A673 (cell line): Measurements from ENCODE around the gene MIOS. TPM values are rescaled to one million over a fixed set of nuclear protein-coding genes. Genes with fewer than 3 reads are reported as not detected.

Experiments used
- BruUV-seq: library from RNA; stranded (reverse); fragments of 400-500 nt; replicated peaks from 2 replicates; lab custom pipeline; 2021; lab: Mats Ljungman, UMichigan
- CTCF ChIA-PET: fragments of 300-600 bp; sonication (Branson Sonifier 250); formaldehyde crosslinking; loops from one replicate; lab custom pipeline; 2022; ENCODE audit warnings: antibody characterized with exemption; lab: Charles Lee
- POLR2A ChIA-PET: fragments of 300-600 bp; sonication (Branson Sonifier 250); formaldehyde crosslinking; loops from one replicate; lab custom pipeline; 2022; ENCODE audit warnings: antibody characterized with exemption; ENCODE audit not compliant: low non-redundant PET; lab: Charles Lee
- DNase-seq: peaks from one replicate; pipeline ENCODE4 v3.0.0-alpha.2; 2015; ENCODE audit warnings: low spot score
- H3K27ac ChIP-seq: fragments of 200-600 bp; sonication (generic); 2 replicates; pipeline ENCODE4 v1.5.1; 2016; ENCODE audit warnings: mixed run types, low read depth, mild to moderate bottlenecking, mixed read lengths, antibody characterized with exemption, low read length; ENCODE audit not compliant: poor library complexity, severe bottlenecking
- H3K27me3 ChIP-seq: fragments of 200-600 bp; sonication (generic); replicated peaks from 2 replicates; pipeline ENCODE4 v1.6.1; 2017; ENCODE audit warnings: mixed run types, low read depth, mild to moderate bottlenecking, mixed read lengths, antibody characterized with exemption, low read length; ENCODE audit not compliant: insufficient read depth, poor library complexity
- H3K36me3 ChIP-seq: fragments of 200-600 bp; sonication (generic); 2 replicates; pipeline ENCODE4 v1.6.1; 2016; ENCODE audit warnings: mixed run types, mild to moderate bottlenecking, mixed read lengths, antibody characterized with exemption, low read length; ENCODE audit not compliant: insufficient read depth, poor library complexity, severe bottlenecking
- H3K4me1 ChIP-seq: fragments of 200-600 bp; sonication (generic); 2 replicates; pipeline ENCODE4 v1.6.1; 2017; ENCODE audit warnings: mixed run types, mild to moderate bottlenecking, mixed read lengths, antibody characterized with exemption, low read length; ENCODE audit not compliant: insufficient read depth, poor library complexity, severe bottlenecking
- H3K4me3 ChIP-seq: fragments of 200-600 bp; sonication (generic); 2 replicates; pipeline ENCODE4 v1.5.1; 2016; ENCODE audit warnings: low read depth, mixed run types, mild to moderate bottlenecking, mixed read lengths, low read length; ENCODE audit not compliant: poor library complexity, severe bottlenecking
- H3K9me3 ChIP-seq: fragments of 200-600 bp; sonication (generic); 2 replicates; pipeline ENCODE4 v1.6.1; 2016; ENCODE audit warnings: mixed run types, low read depth, mild to moderate bottlenecking, mixed read lengths, antibody characterized with exemption, low read length; ENCODE audit not compliant: poor library complexity, severe bottlenecking
- CTCF ChIP-seq: fragments of 300-800, 200-600 bp; sonication (generic); conservative IDR thresholded peaks from 2 replicates; pipeline ENCODE4 v1.5.1; 2017; ENCODE audit warnings: low read depth, mild to moderate bottlenecking, antibody characterized with exemption, low read length, moderate library complexity, mixed read lengths
- EZH2 ChIP-seq: fragments of 200-600 bp; sonication (generic); IDR thresholded peaks from 2 replicates; pipeline ENCODE4 v1.6.1; 2017; ENCODE audit warnings: borderline replicate concordance, low read depth, mild to moderate bottlenecking, mixed read lengths, antibody characterized with exemption, low read length; ENCODE audit not compliant: poor library complexity, severe bottlenecking
- intact Hi-C: fragments of 100-400 bp; cut with micrococcal nuclease; formaldehyde crosslinking; loops from one replicate; pipeline ENCODE4 v1.10.0; 2022; ENCODE audit not compliant: unreplicated experiment
- total RNA-seq: library from RNA; stranded (reverse); gene quantifications from 2 replicates; pipeline ENCODE4 v1.2.3, GENCODE V29; 2021

The MIOS gene
- total RNA-seq, 1 experiment from 2014 or later, result 19.2 TPM

- ChIA-PET POLR2A (interaction anchor here (0.5 kb wide), 1 partner anchor 268 kb away, joined by 7 read pairs; no protein-coding TSS in a partner anchor), CTCF (no interaction called here)
- H3K36me3 ChIP-seq, result peaks cover 15% of the 10 kb centered on the region
- TSS peak; percentile 57 for BruUV-seq
- peak; percentile 27 for DNase-seq
- peak overlapping the region; percentile 78 for H3K27ac ChIP-seq
- intact Hi-C loops, result no loop called here
- H3K9me3 ChIP-seq, result no peaks in the 10 kb centered on the region
- peaks cover 6% of the 10 kb centered on the region for H3K4me1 ChIP-seq
- no peaks in the 10 kb centered on the region for H3K27me3 ChIP-seq
- H3K4me3 ChIP-seq, result peak overlapping the region; percentile 69
- no peak for TF ChIP-seq CTCF
- TF ChIP-seq EZH2, result no peak
Measured at GRCh38 chr7:7641129-7641663, 74.5 kb downstream of the MIOS start.

- POLR2A ChIA-PET, result no interaction called here
Measured at GRCh38 chr7:7642081-7642480, 75.4 kb downstream of the MIOS start.

DNA sequence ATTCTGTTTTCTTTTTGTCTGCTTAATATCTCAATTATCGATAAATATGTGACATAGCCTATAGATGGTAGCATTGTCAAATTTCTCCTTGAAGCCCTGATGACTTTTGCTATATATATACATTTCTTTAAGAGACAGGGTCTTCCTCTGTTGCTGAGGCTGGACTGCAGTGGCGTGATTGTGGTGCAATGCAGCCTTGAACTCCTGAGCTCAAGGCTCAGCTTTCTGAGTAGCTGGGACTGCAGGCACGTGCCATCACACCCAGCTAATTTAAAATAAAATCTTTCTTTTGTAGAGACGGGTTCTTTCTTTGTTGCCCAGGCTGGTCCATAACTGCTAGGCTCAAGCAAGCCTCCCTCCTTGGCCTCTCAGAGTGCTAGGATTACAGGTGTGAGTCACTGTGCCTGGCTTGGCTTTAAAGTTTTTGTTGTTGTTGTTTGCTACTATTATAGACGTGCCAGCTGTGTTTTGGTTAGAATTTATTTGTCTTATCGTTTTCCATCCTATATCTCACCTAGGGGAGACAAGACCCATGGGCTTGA is 80.9 kb downstream of the MIOS start:
- DNase-seq, result no peak
- POLR2A ChIA-PET, result no interaction called here
- intact Hi-C loops, result no loop called here
- Histone ChIP-seq H3K4me1 (no peaks in the 10 kb centered on the region), H3K27me3 (no peaks in the 10 kb centered on the region), H3K36me3 (no peaks in the 10 kb centered on the region), H3K4me3 (no peak overlapping the region), H3K9me3 (no peaks in the 10 kb centered on the region), H3K27ac (no peak overlapping the region)
- BruUV-seq, result no TSS peak
- no peak for TF ChIP-seq EZH2
- TF ChIP-seq CTCF, result no peak
- CTCF ChIA-PET, result no interaction called here

More at GRCh38 chr7:7642081-7642480, 75.4 kb downstream of the MIOS start:
- Histone ChIP-seq H3K9me3 (no peaks in the 10 kb centered on the region), H3K27me3 (no peaks in the 10 kb centered on the region), H3K27ac (no peak overlapping the region), H3K4me3 (no peak overlapping the region), H3K4me1 (peaks cover 6% of the 10 kb centered on the region), H3K36me3 (peaks cover 6% of the 10 kb centered on the region)
- CTCF ChIA-PET, result no interaction called here
- BruUV-seq, result no TSS peak
- intact Hi-C loops, result no loop called here
- no peak for DNase-seq
- TF ChIP-seq EZH2 (no peak), CTCF (no peak)
